Measurements from ENCODE around the gene MAPKBP1.

Gene MAPKBP1

DNA sequence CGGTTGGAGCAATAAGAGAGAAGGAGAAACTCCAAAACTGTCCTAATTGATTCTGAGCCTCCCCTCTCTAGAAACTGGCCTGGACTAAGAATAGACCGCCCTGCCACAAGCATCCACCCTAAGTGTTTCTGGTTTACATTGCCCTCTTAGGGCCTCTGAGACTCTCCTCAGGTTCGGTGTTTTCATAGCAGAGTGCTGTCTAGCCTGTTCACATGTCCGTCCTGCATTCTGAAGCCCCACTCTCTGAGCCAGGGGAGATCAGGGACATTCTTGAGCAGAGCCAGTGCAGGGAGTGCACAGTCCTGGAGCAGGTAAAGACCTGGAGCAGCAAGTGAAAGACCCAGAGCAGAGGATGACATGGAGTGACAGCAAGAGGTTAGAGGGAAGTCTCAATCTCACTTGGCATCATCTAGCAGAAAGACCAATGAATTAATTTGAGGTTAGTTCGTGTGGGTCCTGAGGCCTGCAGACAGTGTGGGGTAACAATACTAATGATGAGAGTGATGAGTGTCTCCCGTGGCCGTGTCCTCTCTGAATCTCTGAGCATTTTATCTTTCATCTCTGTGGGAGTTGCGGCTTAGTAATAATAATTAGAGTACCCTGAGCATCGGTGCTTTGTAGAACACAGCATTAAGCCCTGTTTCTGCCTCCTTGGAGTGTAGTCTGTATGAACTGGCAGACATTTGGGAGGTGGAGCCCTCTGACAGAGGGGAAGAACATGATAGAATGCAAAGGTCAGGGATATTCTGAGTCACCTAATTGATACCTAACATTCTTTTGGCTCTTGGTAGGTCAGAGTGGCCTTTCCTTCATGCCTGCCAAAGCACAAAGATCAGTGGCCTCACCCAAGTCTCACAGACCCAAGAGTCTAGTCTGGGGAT is 24.6 kb downstream of the MAPKBP1 start:
- Histone ChIP-seq H3K4me2 (ENCODE audit: low read length) (peak overlapping the region; percentile 22), H3K27me3 (ENCODE audit: control insufficient read depth, insufficient read depth, low read length) (no peaks in the 10 kb centered on the region), H3K36me3 (ENCODE audit: insufficient read depth, low read length) (peaks cover 15% of the 10 kb centered on the region), H3K4me1 (ENCODE audit: control insufficient read depth, insufficient read depth, low read length) (peaks cover 45% of the 10 kb centered on the region), H3K9me3 (replicated peaks; ENCODE audit: low read length) (no peaks in the 10 kb centered on the region), H3K9ac (ENCODE audit: low read depth, low read length) (no peak overlapping the region), H3K4me3 (ENCODE audit: low read length) (no peak overlapping the region)

DNA sequence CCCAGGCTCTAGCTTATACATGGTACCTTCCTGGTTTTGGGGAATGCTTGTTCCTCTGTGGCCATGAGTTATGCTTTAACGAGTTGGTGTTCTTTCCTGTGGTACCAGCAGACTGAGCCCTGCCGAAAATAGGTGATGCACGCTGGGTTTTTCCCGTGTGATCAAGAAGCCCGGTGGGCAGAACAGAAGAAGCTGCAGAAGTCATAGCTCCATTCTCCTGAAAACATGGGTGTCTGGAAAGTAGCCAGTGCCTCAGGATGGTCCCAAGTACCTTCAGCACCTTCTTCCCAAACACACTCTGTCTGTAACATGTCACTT is 25.2 kb downstream of the MAPKBP1 start:
- no peaks in the 10 kb centered on the region for H3K9me3 ChIP-seq (replicated peaks; ENCODE audit: low read length)
- H3K4me1 ChIP-seq (ENCODE audit: control insufficient read depth, insufficient read depth, low read length), result peaks cover 45% of the 10 kb centered on the region
- no peak overlapping the region for H3K9ac ChIP-seq (ENCODE audit: low read depth, low read length)
- H3K27me3 ChIP-seq (ENCODE audit: control insufficient read depth, insufficient read depth, low read length), result no peaks in the 10 kb centered on the region
- H3K4me2 ChIP-seq (ENCODE audit: low read length), result peak overlapping the region; percentile 22
- H3K36me3 ChIP-seq (ENCODE audit: insufficient read depth, low read length), result peaks cover 15% of the 10 kb centered on the region
- H3K4me3 ChIP-seq (ENCODE audit: low read length), result no peak overlapping the region

- Histone ChIP-seq H3K36me3 (ENCODE audit: insufficient read depth, low read length) (peaks cover 22% of the 10 kb centered on the region), H3K4me3 (ENCODE audit: low read length) (no peak overlapping the region), H3K9ac (ENCODE audit: low read depth, low read length) (no peak overlapping the region), H3K4me1 (ENCODE audit: control insufficient read depth, insufficient read depth, low read length) (peaks cover 40% of the 10 kb centered on the region), H3K27me3 (ENCODE audit: control insufficient read depth, insufficient read depth, low read length) (no peaks in the 10 kb centered on the region), H3K9me3 (replicated peaks; ENCODE audit: low read length) (no peaks in the 10 kb centered on the region), H3K4me2 (ENCODE audit: low read length) (no peak overlapping the region)
Observed at GRCh38 chr15:41801185-41801584, 26.9 kb downstream of the MAPKBP1 start.

- Histone ChIP-seq H3K9ac (ENCODE audit: low read depth, low read length) (no peak overlapping the region), H3K36me3 (ENCODE audit: insufficient read depth, low read length) (peaks cover 22% of the 10 kb centered on the region), H3K27me3 (ENCODE audit: control insufficient read depth, insufficient read depth, low read length) (no peaks in the 10 kb centered on the region), H3K4me1 (ENCODE audit: control insufficient read depth, insufficient read depth, low read length) (peaks cover 32% of the 10 kb centered on the region), H3K9me3 (replicated peaks; ENCODE audit: low read length) (no peaks in the 10 kb centered on the region), H3K4me2 (ENCODE audit: low read length) (no peak overlapping the region), H3K4me3 (ENCODE audit: low read length) (no peak overlapping the region)
Observed at GRCh38 chr15:41801850-41802455, 27.7 kb downstream of the MAPKBP1 start.

DNA sequence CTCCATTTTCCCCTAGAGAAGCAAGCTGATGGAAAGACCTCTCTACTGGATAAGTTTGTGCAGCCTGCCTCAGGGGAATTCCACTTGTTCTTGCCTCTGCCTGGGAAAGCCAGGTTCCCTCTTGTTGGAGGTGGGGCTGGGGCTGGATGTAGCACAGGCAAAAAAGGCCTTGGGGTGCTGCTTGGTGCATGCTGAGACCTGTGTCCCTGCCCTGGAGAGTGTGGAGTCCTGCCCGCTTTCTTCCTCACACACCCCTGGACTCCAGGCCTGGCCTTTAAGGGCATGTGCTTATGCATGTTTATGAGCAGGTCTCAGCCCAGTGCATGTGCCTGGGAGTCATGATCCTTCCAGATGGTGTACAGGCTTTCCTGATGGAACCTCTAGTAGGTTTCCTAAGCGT is 30.1 kb downstream of the MAPKBP1 start:
- H3K9ac ChIP-seq (ENCODE audit: low read depth, low read length), result no peak overlapping the region
- peaks cover 22% of the 10 kb centered on the region for H3K4me1 ChIP-seq (ENCODE audit: control insufficient read depth, insufficient read depth, low read length)
- H3K4me3 ChIP-seq (ENCODE audit: low read length), result no peak overlapping the region
- H3K36me3 ChIP-seq (ENCODE audit: insufficient read depth, low read length), result peaks cover 22% of the 10 kb centered on the region
- H3K9me3 ChIP-seq (replicated peaks; ENCODE audit: low read length), result no peaks in the 10 kb centered on the region
- no peaks in the 10 kb centered on the region for H3K27me3 ChIP-seq (ENCODE audit: control insufficient read depth, insufficient read depth, low read length)
- no peak overlapping the region for H3K4me2 ChIP-seq (ENCODE audit: low read length)

- peaks cover 23% of the 10 kb centered on the region for H3K4me1 ChIP-seq (ENCODE audit: control insufficient read depth, insufficient read depth, low read length)
- H3K27me3 ChIP-seq (ENCODE audit: control insufficient read depth, insufficient read depth, low read length), result no peaks in the 10 kb centered on the region
- no peak overlapping the region for H3K4me3 ChIP-seq (ENCODE audit: low read length)
- no peaks in the 10 kb centered on the region for H3K9me3 ChIP-seq (replicated peaks; ENCODE audit: low read length)
- H3K4me2 ChIP-seq (ENCODE audit: low read length), result no peak overlapping the region
- peaks cover 16% of the 10 kb centered on the region for H3K36me3 ChIP-seq (ENCODE audit: insufficient read depth, low read length)
- no peak overlapping the region for H3K9ac ChIP-seq (ENCODE audit: low read depth, low read length)
Observed at GRCh38 chr15:41804916-41805666, 30.8 kb downstream of the MAPKBP1 start.

DNA sequence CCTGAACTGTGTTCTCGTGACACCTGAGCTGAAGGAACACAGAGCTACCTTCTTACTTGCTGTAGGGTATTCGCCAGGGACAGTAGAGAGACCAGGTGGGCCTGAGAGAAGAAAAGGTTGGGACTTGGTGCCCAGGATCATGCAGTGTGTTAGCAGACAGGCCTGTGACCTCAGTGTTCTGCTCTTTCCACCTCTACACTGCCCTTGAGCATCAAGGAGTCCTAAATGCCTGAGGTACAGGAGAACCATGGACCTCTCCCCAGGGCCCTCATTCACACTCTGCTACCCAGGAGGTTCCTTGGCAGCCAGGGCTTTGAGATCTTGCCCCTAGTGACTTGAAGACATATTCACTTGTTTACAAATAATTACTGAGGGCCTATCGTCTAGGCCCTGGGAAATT is 31.4 kb downstream of the MAPKBP1 start:
- Histone ChIP-seq H3K9me3 (replicated peaks; ENCODE audit: low read length) (no peaks in the 10 kb centered on the region), H3K36me3 (ENCODE audit: insufficient read depth, low read length) (peaks cover 10% of the 10 kb centered on the region), H3K9ac (ENCODE audit: low read depth, low read length) (no peak overlapping the region), H3K27me3 (ENCODE audit: control insufficient read depth, insufficient read depth, low read length) (no peaks in the 10 kb centered on the region), H3K4me3 (ENCODE audit: low read length) (no peak overlapping the region), H3K4me2 (ENCODE audit: low read length) (no peak overlapping the region), H3K4me1 (ENCODE audit: control insufficient read depth, insufficient read depth, low read length) (peaks cover 23% of the 10 kb centered on the region)

GRCh38 chr15:41806291-41807181 is 32.3 kb downstream of the MAPKBP1 start:
- Histone ChIP-seq H3K36me3 (ENCODE audit: insufficient read depth, low read length) (peaks cover 8% of the 10 kb centered on the region), H3K9me3 (replicated peaks; ENCODE audit: low read length) (no peaks in the 10 kb centered on the region), H3K27me3 (ENCODE audit: control insufficient read depth, insufficient read depth, low read length) (no peaks in the 10 kb centered on the region), H3K9ac (ENCODE audit: low read depth, low read length) (no peak overlapping the region), H3K4me1 (ENCODE audit: control insufficient read depth, insufficient read depth, low read length) (peaks cover 23% of the 10 kb centered on the region), H3K4me2 (ENCODE audit: low read length) (no peak overlapping the region), H3K4me3 (ENCODE audit: low read length) (no peak overlapping the region)

DNA sequence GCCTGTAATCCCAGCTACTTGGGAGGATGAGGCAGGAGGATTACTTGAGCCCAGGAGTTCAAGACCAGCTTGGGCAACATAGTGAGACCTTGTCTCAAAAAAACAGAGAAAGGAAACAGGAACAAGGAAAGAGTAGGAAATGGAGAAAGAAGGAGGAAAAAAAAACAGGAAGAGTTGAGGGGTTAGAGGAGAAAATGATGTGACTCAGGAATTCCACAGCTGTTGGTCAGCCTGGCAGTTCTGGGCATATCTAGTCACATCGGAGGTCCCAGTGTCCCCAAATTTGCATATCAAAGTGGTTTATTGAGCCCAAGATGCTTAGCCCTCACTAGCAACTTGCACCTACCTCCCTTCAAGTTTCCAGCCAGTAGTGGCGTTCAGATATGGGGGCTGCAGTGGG is 34.8 kb downstream of the MAPKBP1 start:
- H3K4me2 ChIP-seq (ENCODE audit: low read length), result peak overlapping the region; percentile 28
- H3K4me1 ChIP-seq (ENCODE audit: control insufficient read depth, insufficient read depth, low read length), result peaks cover 11% of the 10 kb centered on the region
- H3K9me3 ChIP-seq (replicated peaks; ENCODE audit: low read length), result no peaks in the 10 kb centered on the region
- H3K27me3 ChIP-seq (ENCODE audit: control insufficient read depth, insufficient read depth, low read length), result no peaks in the 10 kb centered on the region
- H3K36me3 ChIP-seq (ENCODE audit: insufficient read depth, low read length), result peaks cover 24% of the 10 kb centered on the region
- no peak overlapping the region for H3K4me3 ChIP-seq (ENCODE audit: low read length)
- no peak overlapping the region for H3K9ac ChIP-seq (ENCODE audit: low read depth, low read length)

DNA sequence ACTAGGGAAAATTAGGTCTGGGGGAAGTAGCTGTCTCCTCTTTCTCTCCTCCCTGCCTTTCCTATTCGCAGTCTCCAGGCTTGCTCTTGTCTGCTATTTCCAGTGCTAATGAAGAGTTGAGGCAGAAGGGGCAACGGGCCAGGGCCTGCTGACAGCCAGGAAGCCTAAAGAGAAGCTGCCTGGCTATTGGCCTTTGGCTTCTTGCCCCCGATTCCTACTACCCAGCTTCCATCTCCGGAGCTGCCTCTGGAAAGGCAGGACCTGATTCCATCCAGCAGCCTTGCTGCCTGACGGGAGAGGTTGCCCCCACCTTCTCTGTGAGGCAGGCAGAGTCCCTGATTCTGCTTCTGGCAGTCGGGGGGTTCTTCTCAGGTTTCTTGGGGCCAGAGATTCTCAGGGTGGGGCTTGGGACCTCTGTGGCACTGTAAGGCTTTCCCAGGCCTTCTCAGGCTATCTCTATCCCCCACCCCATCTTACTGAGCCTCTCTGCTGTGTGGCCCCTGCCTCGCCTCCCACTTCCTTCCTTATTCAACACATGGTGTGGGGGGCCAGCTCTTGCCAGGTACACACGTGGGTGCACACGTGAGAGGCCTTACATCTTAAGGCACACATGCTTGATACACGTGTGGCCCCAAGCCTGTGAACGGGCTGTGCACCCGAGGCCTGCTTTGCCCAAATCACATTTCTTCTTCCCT is 35.4 kb downstream of the MAPKBP1 start:
- H3K9ac ChIP-seq (ENCODE audit: low read depth, low read length), result no peak overlapping the region

More for the DNA sequence above, 35.4 kb downstream of the MAPKBP1 start:
- peaks cover 11% of the 10 kb centered on the region for H3K4me1 ChIP-seq (ENCODE audit: control insufficient read depth, insufficient read depth, low read length)
- H3K4me3 ChIP-seq (ENCODE audit: low read length), result no peak overlapping the region
- no peaks in the 10 kb centered on the region for H3K9me3 ChIP-seq (replicated peaks; ENCODE audit: low read length)
- no peaks in the 10 kb centered on the region for H3K27me3 ChIP-seq (ENCODE audit: control insufficient read depth, insufficient read depth, low read length)
- peak overlapping the region; percentile 28 for H3K4me2 ChIP-seq (ENCODE audit: low read length)
- peaks cover 27% of the 10 kb centered on the region for H3K36me3 ChIP-seq (ENCODE audit: insufficient read depth, low read length)
